MM.1S (cell line): Measurements from ENCODE around the gene SVEP1.
"Not testable (repeated sequence)": the region's sequence is repeated elsewhere in the genome, so short reads cannot be mapped to it uniquely, and the experiment has no call there.

Experiments
- DNase-seq: peaks from one replicate; pipeline ENCODE4 v3.0.0-alpha.2; 2015
- H2AFZ ChIP-seq: fragments of 300-600 bp; sonication (generic); 2 replicates; pipeline ENCODE4 v1.6.0; 2016; ENCODE audit warnings: antibody characterized with exemption, low read length
- H3F3A ChIP-seq: fragments of 300-600 bp; sonication (generic); 2 replicates; pipeline ENCODE4 v1.6.1; 2016; ENCODE audit warnings: mild to moderate bottlenecking, antibody characterized with exemption, low read length, moderate library complexity, mixed read lengths; ENCODE audit not compliant: insufficient read depth
- H3K27ac ChIP-seq: fragments of 300-600 bp; sonication (generic); 2 replicates; pipeline ENCODE4 v1.5.1; 2016; ENCODE audit warnings: mild to moderate bottlenecking, low read length
- H3K27me3 ChIP-seq: fragments of 300-600 bp; sonication (generic); replicated peaks from 2 replicates; pipeline ENCODE4 v1.6.0; 2016; ENCODE audit warnings: low read length; ENCODE audit not compliant: insufficient read depth
- H3K36me3 ChIP-seq: fragments of 300-600 bp; sonication (generic); replicated peaks from 2 replicates; pipeline ENCODE4 v1.6.1; 2016; ENCODE audit warnings: mild to moderate bottlenecking, low read length, mixed read lengths; ENCODE audit not compliant: insufficient read depth
- H3K4me1 ChIP-seq: fragments of 300-600 bp; sonication (generic); 2 replicates; pipeline ENCODE4 v1.6.1; 2016; ENCODE audit warnings: low read length, mixed read lengths
- H3K4me2 ChIP-seq: fragments of 300-600 bp; sonication (generic); 2 replicates; pipeline ENCODE4 v1.6.0; 2016; ENCODE audit warnings: low read depth, low read length
- H3K4me3 ChIP-seq: fragments of 300-600 bp; sonication (generic); 2 replicates; pipeline ENCODE4 v1.5.1; 2016; ENCODE audit warnings: low read length, mixed read lengths
- H3K79me2 ChIP-seq: fragments of 300-600 bp; sonication (generic); 2 replicates; pipeline ENCODE4 v1.6.1; 2016; ENCODE audit warnings: mixed run types, low read length, mixed read lengths
- H3K9ac ChIP-seq: fragments of 300-600 bp; sonication (generic); 2 replicates; pipeline ENCODE4 v1.6.1; 2016; ENCODE audit warnings: low read length, mixed read lengths
- H3K9me2 ChIP-seq: fragments of 300-600 bp; sonication (generic); replicated peaks from 2 replicates; pipeline ENCODE4 v1.6.1; 2016; ENCODE audit warnings: mild to moderate bottlenecking, low read length, mixed read lengths; ENCODE audit not compliant: insufficient read depth
- H3K9me3 ChIP-seq: fragments of 300-600 bp; sonication (generic); replicated peaks from 2 replicates; pipeline ENCODE4 v1.6.1; 2016; ENCODE audit warnings: mild to moderate bottlenecking, low read length, mixed read lengths; ENCODE audit not compliant: insufficient read depth
- H4K20me1 ChIP-seq: fragments of 300-600 bp; sonication (generic); 2 replicates; pipeline ENCODE4 v1.6.1; 2016; ENCODE audit warnings: mild to moderate bottlenecking, low read length, moderate library complexity, mixed read lengths; ENCODE audit not compliant: insufficient read depth
- EZH2 ChIP-seq: fragments of 300-600 bp; sonication (generic); optimal IDR thresholded peaks from 2 replicates; pipeline ENCODE3; 2017; ENCODE audit warnings: low read depth, mild to moderate bottlenecking, antibody characterized with exemption, low read length, mixed read lengths
- EZH2phosphoT487 ChIP-seq: fragments of 300-600 bp; sonication (generic); IDR thresholded peaks from 2 replicates; pipeline ENCODE4 v1.6.1; 2018; ENCODE audit warnings: antibody characterized with exemption, low read length
- TF ChIP-seq, protein P1 (sequence below): fragments of 300-600 bp; sonication (generic); IDR thresholded peaks from 2 replicates; pipeline ENCODE4 v1.5.1; 2016; ENCODE audit warnings: antibody characterized with exemption, low read length, mixed read lengths

Gene SVEP1

DNA sequence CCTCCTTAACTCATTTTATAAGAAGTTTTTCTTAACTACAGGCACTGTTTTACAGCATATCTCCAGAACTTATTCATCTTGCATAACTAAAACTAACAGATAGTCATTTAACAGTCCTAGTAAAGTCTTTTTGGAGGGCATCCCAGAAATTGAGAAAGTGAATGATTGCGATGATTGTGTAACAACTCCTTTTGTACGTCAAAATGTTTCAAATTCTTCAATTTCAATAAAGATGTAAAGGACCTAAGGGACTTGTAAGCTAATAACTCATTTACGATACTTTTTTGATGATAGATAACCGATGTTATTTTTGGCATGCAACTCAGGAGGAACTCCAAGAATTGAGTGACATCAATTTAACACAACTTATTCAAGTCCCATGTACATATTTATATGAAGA, 42.7 kb downstream of the SVEP1 start:
- no peak for DNase-seq
- Histone ChIP-seq H3K9me2 (no peaks in the 10 kb centered on the region), H3K27ac (no peak overlapping the region), H3K9ac (no peak overlapping the region), H3K4me3 (no peak overlapping the region), H2AFZ (no peak overlapping the region), H3K79me2 (no peaks in the 10 kb centered on the region), H3F3A (no peaks in the 10 kb centered on the region), H3K4me2 (no peak overlapping the region), H3K27me3 (no peaks in the 10 kb centered on the region), H3K9me3 (no peaks in the 10 kb centered on the region), H4K20me1 (no peaks in the 10 kb centered on the region), H3K4me1 (no peaks in the 10 kb centered on the region; the same call in 1 of the 2 replicates), H3K36me3 (no peaks in the 10 kb centered on the region)
- TF ChIP-seq EZH2phosphoT487 (no peak), EZH2 (no peak)
- TF ChIP-seq, protein P1, sequence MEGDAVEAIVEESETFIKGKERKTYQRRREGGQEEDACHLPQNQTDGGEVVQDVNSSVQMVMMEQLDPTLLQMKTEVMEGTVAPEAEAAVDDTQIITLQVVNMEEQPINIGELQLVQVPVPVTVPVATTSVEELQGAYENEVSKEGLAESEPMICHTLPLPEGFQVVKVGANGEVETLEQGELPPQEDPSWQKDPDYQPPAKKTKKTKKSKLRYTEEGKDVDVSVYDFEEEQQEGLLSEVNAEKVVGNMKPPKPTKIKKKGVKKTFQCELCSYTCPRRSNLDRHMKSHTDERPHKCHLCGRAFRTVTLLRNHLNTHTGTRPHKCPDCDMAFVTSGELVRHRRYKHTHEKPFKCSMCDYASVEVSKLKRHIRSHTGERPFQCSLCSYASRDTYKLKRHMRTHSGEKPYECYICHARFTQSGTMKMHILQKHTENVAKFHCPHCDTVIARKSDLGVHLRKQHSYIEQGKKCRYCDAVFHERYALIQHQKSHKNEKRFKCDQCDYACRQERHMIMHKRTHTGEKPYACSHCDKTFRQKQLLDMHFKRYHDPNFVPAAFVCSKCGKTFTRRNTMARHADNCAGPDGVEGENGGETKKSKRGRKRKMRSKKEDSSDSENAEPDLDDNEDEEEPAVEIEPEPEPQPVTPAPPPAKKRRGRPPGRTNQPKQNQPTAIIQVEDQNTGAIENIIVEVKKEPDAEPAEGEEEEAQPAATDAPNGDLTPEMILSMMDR, result no peak

DNA sequence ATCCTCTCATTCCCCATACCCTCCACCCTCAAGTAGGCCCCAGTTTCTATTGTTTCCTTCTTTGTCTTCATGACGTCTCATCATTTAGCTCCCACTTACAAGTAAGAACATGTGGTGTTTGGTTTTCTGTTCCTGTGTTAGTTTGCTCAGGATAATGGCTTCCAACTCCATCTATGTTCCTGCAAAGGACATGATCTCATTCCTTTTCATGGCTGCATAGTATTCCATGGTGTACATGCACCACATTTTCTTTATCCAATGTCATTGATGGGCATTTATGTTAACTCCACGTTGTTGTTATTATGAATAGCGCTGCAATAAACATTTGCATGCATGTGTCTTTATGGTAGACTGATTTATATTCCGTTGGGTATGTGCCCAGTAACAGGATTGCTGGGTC, 45.4 kb downstream of the SVEP1 start:
- H3K4me1 ChIP-seq, H3K79me2 ChIP-seq, H3K36me3 ChIP-seq, DNase-seq, H3K4me2 ChIP-seq, H3K9me3 ChIP-seq, H3K9ac ChIP-seq, H4K20me1 ChIP-seq, H3K4me3 ChIP-seq, H3K27ac ChIP-seq, H2AFZ ChIP-seq, H3K27me3 ChIP-seq, H3F3A ChIP-seq, H3K9me2 ChIP-seq: not testable (repeated sequence)

DNA sequence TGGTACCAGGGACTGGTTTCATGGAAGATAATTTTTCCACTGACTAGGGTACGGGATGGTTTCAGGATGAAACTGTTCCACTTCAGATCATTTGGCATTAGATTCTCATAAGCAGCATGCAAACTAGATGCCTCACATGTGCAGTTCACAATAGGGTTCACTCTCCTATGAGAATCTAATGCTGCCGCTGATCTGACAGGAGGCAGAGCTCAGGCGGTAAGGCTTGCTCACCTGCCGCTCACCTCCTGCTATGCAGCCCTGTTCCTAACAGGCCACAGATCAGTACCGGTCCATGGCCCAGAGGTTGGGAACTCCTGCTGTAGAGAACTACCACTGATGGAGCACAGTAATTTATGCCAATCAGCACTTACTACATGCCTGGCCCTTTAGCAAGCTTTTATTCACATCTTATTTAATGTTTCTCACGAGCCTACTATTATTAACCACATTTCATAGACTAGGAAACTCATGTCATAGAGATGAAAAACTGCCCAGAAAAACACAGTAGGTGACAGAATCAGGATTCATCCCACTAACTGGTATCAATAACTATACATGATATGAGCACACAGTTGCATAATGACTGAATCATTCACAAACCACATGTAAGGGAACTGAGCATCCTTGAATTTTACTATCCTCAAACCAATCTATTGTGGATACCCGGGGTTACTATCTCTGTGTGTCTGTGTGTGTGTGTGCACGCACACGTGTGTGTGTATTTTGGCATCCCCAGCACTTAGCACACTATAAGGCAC, 46.5 kb downstream of the SVEP1 start:
- Histone ChIP-seq H3K9ac (no peak overlapping the region), H3K27me3 (no peaks in the 10 kb centered on the region), H3K9me3 (no peaks in the 10 kb centered on the region), H3K4me3 (no peak overlapping the region), H3K79me2 (no peaks in the 10 kb centered on the region), H3K4me1 (no peaks in the 10 kb centered on the region; the same call in 1 of the 2 replicates), H3K9me2 (no peaks in the 10 kb centered on the region), H3F3A (no peaks in the 10 kb centered on the region), H3K27ac (no peak overlapping the region), H3K4me2 (no peak overlapping the region), H3K36me3 (no peaks in the 10 kb centered on the region), H4K20me1 (no peaks in the 10 kb centered on the region), H2AFZ (no peak overlapping the region)
- DNase-seq, result no peak
- TF ChIP-seq, protein P1, result no peak
- TF ChIP-seq EZH2, result no peak
- TF ChIP-seq EZH2phosphoT487, result no peak

DNA sequence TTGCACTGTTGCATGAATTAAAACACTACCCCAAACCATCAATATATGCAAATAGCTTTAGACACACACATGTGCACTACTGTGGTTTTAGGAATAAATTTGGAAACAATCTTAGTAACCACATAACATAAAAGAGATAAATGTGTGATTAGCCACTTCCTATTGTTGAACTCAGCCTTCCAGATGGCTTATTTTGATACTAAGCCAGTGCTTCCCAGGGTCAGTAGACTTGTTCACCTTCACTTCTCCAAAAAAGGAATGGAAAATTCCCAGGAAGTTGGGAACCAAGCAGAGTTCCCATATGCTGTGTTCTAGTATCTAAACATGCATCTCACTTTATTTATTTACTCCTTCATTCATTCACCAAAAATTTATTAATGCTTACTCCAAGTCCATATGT, 47.8 kb downstream of the SVEP1 start:
- no peak overlapping the region for H3K9ac ChIP-seq
- TF ChIP-seq EZH2phosphoT487 (no peak), EZH2 (no peak)
- TF ChIP-seq, protein P1, result no peak
- H3K4me3 ChIP-seq, result no peak overlapping the region
- H3K79me2 ChIP-seq, result no peaks in the 10 kb centered on the region
- no peaks in the 10 kb centered on the region for H3K27me3 ChIP-seq
- H3K4me2 ChIP-seq, result no peak overlapping the region
- H3K9me2 ChIP-seq, result no peaks in the 10 kb centered on the region
- peak; percentile 9 for DNase-seq
- no peak overlapping the region for H3K27ac ChIP-seq
- no peaks in the 10 kb centered on the region for H4K20me1 ChIP-seq
- H3F3A ChIP-seq, result no peaks in the 10 kb centered on the region
- no peaks in the 10 kb centered on the region for H3K36me3 ChIP-seq
- H2AFZ ChIP-seq, result no peak overlapping the region
- H3K4me1 ChIP-seq, result no peaks in the 10 kb centered on the region; the same call in 1 of the 2 replicates
- H3K9me3 ChIP-seq, result no peaks in the 10 kb centered on the region

DNA sequence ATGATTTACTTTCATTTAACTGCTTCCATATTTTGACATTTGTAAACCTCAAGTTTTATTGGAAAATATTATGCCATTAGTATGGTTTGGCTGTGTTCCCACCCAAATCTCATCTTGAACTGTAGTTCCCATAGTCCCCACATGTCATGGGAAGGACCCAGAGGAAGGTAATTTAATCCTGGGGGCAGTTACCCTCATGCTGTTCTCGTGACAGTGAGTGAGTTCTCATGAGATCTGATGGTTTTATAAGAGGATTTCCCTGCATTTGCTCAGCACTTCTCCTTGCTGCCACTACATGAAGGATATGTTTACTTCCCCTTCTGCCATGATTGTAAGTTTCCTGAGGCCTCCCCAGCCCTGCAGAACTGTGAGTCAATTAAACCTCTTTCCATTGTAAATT, 48.3 kb downstream of the SVEP1 start:
- H3K9ac ChIP-seq, H3K79me2 ChIP-seq, H3K4me3 ChIP-seq, H3K9me2 ChIP-seq, H3K27ac ChIP-seq, H4K20me1 ChIP-seq, H3F3A ChIP-seq, H3K36me3 ChIP-seq, DNase-seq, H3K27me3 ChIP-seq, H3K9me3 ChIP-seq, H3K4me1 ChIP-seq, H3K4me2 ChIP-seq, H2AFZ ChIP-seq: not testable (repeated sequence)
